GM12891 (cell line): ENCODE results near the gene SDK1.

Experiments used
- DNase-seq: peaks from one replicate; pipeline ENCODE4 v3.0.0; 2011; ENCODE audit warnings: low spot score; ENCODE audit not compliant: insufficient read length
- FAIRE-seq: peaks from 2 replicates; lab custom pipeline; 2011; peaks lifted over from hg19 to GRCh38; lab: Jason Lieb, UNC
- PAX5 ChIP-seq: IDR thresholded peaks from 2 replicates; pipeline ENCODE4 v1.6.1; 2011; ENCODE audit warnings: low read length, moderate library complexity, mild to moderate bottlenecking; ENCODE audit not compliant: insufficient read depth, severe bottlenecking
- POLR2A ChIP-seq: IDR thresholded peaks from 2 replicates; pipeline ENCODE4 v1.6.1; 2011; ENCODE audit warnings: low read depth, low read length, control low read depth
- POLR2AphosphoS5 ChIP-seq: IDR thresholded peaks from 2 replicates; pipeline ENCODE4 v1.6.1; 2011; ENCODE audit warnings: low read depth, low read length, control low read depth
- POU2F2 ChIP-seq: IDR thresholded peaks from 2 replicates; pipeline ENCODE4 v1.6.1; 2011; ENCODE audit warnings: low read depth, mild to moderate bottlenecking, control low read depth, low read length, moderate library complexity
- SPI1 ChIP-seq: IDR thresholded peaks from 2 replicates; pipeline ENCODE4 v1.6.1; 2011; ENCODE audit warnings: low read depth, low read length, control low read depth
- TAF1 ChIP-seq: IDR thresholded peaks from 2 replicates; pipeline ENCODE4 v1.6.1; 2011; ENCODE audit warnings: low read depth, low read length, control low read depth

The SDK1 gene

GRCh38 chr7:4225361-4225771, 924.3 kb downstream of the SDK1 start:
- no peak for FAIRE-seq

GRCh38 chr7:4225881-4226523, 925.0 kb downstream of the SDK1 start:
- no peak for TF ChIP-seq POLR2AphosphoS5
- TF ChIP-seq SPI1, result no peak
- TF ChIP-seq POLR2A, result no peak
- no peak for TF ChIP-seq POU2F2
- no peak for TF ChIP-seq TAF1
- TF ChIP-seq PAX5, result no peak
- FAIRE-seq (no peak), DNase-seq (no peak)

More at GRCh38 chr7:4225361-4225771, 924.3 kb downstream of the SDK1 start:
- TF ChIP-seq POU2F2 (no peak), PAX5 (no peak), POLR2AphosphoS5 (no peak), TAF1 (no peak), SPI1 (no peak), POLR2A (no peak)
- DNase-seq, result no peak

- FAIRE-seq (no peak), DNase-seq (no peak)
- TF ChIP-seq SPI1 (no peak), POLR2A (no peak), TAF1 (no peak), PAX5 (no peak), POU2F2 (no peak), POLR2AphosphoS5 (no peak)
These were observed 925.5 kb downstream of the SDK1 start for GRCh38 chr7:4226524-4226882.

GRCh38 chr7:4227105-4228010, 926.3 kb downstream of the SDK1 start:
- TF ChIP-seq SPI1 (no peak), POU2F2 (no peak), PAX5 (no peak), POLR2AphosphoS5 (no peak), TAF1 (no peak), POLR2A (no peak)
- DNase-seq, result no peak
- FAIRE-seq, result no peak

- no peak for FAIRE-seq
- DNase-seq, result no peak
- TF ChIP-seq PAX5 (no peak), POLR2A (no peak), TAF1 (no peak), SPI1 (no peak), POU2F2 (no peak), POLR2AphosphoS5 (no peak)
These were observed 929.3 kb downstream of the SDK1 start for GRCh38 chr7:4230352-4230751.

- no peak for TF ChIP-seq POLR2AphosphoS5
- TF ChIP-seq POLR2A, result no peak
- no peak for TF ChIP-seq SPI1
- no peak for TF ChIP-seq TAF1
- no peak for TF ChIP-seq POU2F2
- no peak for TF ChIP-seq PAX5
- no peak for FAIRE-seq
- no peak for DNase-seq
These were observed 932.1 kb downstream of the SDK1 start for GRCh38 chr7:4233146-4233545.

- no peak for DNase-seq
- TF ChIP-seq POU2F2 (no peak), SPI1 (no peak), PAX5 (no peak), POLR2A (no peak), POLR2AphosphoS5 (no peak), TAF1 (no peak)
- no peak for FAIRE-seq
These were observed 932.8 kb downstream of the SDK1 start for GRCh38 chr7:4233621-4234497.

GRCh38 chr7:4234498-4234855, 933.4 kb downstream of the SDK1 start:
- TF ChIP-seq SPI1, result no peak
- DNase-seq (no peak), FAIRE-seq (no peak)

GRCh38 chr7:4234886-4235285, 933.8 kb downstream of the SDK1 start:
- TF ChIP-seq SPI1 (no peak), TAF1 (no peak), POLR2AphosphoS5 (no peak), PAX5 (no peak), POU2F2 (no peak), POLR2A (no peak)
- no peak for FAIRE-seq
- no peak for DNase-seq
